Astrocyte of the spinal cord (primary cell): ENCODE measurements around the gene HDAC4.

Source experiments
- DNase-seq: peaks from one replicate; pipeline ENCODE4 v3.0.0; 2011; ENCODE audit warnings: low read depth, low spot score
- H3K4me3 ChIP-seq: 2 replicates; pipeline ENCODE4 v1.5.1; 2011; ENCODE audit warnings: low read depth, mild to moderate bottlenecking, low read length, moderate library complexity
- in situ Hi-C: cut with HindIII; loops from 2 replicates; pipeline ENCODE4 v1.10.0; 2017; ENCODE audit warnings: low sequenced_read_pairs
- TF ChIP-seq, protein P1 (sequence below): IDR thresholded peaks from 2 replicates; pipeline ENCODE4 v1.5.1; 2012; ENCODE audit warnings: low read depth, mild to moderate bottlenecking, low read length, inconsistent platforms

HDAC4 gene

DNA sequence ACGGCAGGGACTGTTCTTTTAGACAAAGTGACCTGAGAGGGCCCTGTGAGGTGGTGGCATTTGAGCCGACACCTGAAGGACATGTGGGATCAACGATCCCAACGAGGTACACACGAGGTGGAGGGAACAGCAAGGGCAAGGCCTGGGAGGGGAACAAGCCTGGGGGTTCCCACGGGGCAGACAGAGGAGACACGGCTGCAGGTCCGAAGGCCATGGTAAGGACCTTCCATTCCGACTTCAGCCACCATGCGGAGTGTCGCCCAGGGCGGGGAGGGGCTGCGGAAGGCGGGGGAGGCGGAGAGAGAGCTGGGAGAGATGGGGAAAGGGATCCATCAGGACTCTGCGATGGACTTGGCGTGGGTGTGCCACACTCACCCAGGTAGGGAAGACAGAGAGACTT is 151.8 kb downstream of the HDAC4 start:
- H3K4me3 ChIP-seq = no peak overlapping the region
- DNase-seq = no peak
- in situ Hi-C loops = no loop called here
- TF ChIP-seq, protein P1, sequence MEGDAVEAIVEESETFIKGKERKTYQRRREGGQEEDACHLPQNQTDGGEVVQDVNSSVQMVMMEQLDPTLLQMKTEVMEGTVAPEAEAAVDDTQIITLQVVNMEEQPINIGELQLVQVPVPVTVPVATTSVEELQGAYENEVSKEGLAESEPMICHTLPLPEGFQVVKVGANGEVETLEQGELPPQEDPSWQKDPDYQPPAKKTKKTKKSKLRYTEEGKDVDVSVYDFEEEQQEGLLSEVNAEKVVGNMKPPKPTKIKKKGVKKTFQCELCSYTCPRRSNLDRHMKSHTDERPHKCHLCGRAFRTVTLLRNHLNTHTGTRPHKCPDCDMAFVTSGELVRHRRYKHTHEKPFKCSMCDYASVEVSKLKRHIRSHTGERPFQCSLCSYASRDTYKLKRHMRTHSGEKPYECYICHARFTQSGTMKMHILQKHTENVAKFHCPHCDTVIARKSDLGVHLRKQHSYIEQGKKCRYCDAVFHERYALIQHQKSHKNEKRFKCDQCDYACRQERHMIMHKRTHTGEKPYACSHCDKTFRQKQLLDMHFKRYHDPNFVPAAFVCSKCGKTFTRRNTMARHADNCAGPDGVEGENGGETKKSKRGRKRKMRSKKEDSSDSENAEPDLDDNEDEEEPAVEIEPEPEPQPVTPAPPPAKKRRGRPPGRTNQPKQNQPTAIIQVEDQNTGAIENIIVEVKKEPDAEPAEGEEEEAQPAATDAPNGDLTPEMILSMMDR = no peak

DNA sequence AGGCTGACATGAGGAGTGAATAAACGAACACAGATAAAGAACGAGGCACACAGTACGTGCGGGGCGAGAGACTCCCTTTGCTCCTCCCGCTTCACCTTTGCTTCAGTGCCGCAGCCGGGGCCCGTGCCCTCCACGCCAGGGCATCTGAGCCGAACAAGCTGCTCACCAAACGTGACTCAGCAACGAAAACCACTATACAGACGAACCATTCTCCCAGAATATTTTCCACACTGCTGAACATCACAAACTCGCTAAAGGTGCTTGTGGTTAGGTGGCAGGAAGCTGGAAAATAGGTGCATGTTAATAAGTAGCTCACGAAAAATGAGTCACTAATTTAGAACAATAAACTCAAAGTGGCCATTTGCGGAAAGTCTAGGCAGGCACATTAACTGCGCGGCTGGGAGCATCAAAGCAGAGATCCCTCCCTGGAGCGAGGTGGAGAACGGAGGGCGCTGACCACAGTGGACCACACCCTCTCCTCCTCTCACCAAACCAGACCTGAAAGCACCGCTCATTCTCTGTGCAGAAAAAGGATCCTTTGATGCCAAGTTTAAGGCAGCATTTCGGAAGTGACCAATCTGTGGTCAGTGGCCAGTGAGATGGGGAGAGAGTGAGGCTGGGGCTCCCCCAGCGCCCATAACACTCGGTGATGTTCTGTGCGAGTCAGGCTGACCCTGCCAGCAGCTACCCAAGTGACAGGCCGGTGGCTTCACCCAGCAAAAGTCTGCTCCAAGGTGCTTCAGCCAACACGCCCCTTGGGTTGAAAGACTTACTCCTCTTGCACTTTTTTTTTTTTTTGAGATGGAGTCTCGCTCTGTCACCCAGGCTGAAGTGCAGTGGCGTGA is 153.2 kb downstream of the HDAC4 start:
- H3K4me3 ChIP-seq = no peak overlapping the region
- in situ Hi-C loops = no loop called here
- peak; percentile 81 for DNase-seq
- TF ChIP-seq, protein P1 = no peak

DNA sequence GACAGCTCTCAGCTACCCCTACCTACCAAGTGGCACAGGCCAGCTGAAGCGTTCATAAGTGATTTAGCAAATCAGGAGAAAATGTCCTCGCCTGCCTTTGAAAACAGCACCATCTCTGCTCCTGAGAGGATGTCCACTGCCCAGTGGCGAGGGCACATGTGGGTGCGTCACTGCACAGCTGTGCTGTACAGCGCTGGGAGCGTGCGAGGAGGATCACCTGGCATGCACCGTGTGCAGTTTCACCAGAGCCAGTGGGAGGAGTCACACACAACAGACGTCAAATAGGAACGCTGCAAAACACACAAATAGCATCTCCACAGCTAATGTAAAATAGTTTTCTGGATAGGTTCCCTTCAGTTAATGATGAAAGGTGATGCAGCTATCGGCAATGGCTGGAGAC is 154.1 kb downstream of the HDAC4 start:
- DNase-seq = no peak
- no peak overlapping the region for H3K4me3 ChIP-seq
- TF ChIP-seq, protein P1 = no peak
- in situ Hi-C loops = no loop called here

DNA sequence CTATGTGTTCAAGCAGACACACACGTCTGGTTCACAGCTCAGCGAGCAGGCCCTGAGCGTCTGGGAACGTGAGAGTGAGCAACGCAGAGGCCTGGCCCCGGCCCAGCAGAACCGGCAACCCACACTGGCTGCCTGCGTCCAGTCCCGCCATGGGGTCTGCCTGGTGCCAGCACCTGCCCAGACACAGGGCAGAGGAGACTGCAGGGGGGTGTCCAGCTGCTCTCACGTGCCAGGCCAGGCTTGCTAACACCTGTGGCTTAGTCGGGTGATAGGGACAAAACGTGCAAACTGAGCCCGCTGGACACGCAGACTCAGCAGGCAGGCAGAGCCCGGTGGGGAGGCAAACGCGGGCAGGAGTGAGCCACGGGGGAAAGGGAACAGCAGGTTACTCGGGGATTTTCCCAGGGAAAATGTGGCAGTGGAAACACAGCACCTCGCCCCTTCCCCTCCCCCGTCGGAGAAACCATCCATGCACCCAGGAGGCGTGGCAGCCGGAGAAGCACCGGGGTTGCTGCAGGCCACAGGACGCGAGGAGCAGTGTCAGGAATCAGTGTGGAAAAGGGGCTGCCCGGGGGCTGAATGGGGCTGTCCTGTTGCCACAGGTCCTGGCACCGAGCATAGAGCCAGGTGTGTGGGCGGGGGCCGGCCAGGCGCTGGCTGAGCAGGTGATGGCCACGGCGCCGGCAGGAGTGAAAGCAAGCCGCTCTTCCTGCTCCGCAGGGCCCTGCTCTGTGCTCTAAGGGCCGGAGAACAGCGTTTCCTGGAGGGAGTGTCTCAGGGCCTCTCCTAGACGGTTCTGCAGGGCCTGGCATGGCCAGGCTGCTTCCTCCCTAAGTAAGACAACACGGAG is 154.7 kb downstream of the HDAC4 start:
- TF ChIP-seq, protein P1 = no peak
- no peak for DNase-seq
- in situ Hi-C loops = no loop called here
- no peak overlapping the region for H3K4me3 ChIP-seq

DNA sequence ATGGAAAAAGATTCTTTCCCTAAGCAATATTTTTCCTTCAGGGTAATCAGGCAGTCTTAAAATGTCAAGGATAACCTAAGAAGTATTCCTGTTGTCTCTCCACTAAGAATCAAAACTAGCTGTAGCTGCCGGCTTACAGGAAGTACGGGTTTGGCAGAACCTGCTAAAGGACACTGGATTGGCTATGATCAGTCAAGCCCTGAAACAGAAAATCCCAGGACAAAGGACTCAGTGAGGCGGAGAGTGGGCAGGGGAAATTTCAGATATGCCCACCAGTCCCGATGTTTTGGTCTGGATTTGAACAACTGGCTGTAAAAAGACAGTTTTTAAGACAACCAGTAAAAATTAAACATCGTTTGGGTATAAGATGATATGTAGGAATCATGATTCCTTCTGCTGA is 155.7 kb downstream of the HDAC4 start:
- DNase-seq = no peak

DNA sequence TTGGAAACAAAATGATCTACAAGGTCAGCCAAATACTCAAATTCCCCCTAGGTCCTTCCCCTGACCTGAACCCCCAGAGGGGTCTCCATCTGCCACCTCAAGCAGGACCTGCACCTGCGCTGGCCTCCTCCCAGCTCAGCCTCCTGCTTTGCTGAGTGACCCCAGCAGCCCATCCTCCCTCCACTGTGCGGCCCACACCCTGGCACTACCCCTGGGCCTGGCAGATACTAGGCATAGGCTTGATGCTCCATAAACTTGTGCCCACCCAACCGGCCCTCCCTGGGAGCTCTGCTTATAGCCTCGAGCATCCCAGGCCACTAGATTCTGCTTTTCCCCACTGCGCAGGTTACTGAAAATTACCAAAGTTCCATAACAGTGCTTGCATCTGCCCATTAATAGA is 156.2 kb downstream of the HDAC4 start:
- no peak for DNase-seq
- in situ Hi-C loops = no loop called here
- H3K4me3 ChIP-seq = no peak overlapping the region
- TF ChIP-seq, protein P1 = no peak

More for the DNA sequence above, 155.7 kb downstream of the HDAC4 start:
- H3K4me3 ChIP-seq = no peak overlapping the region
- in situ Hi-C loops = no loop called here
- TF ChIP-seq, protein P1 = no peak
